BE2C (cell line): ENCODE measurements around the gene PACRG.

Source experiments
- DNase-seq: peaks from one replicate; pipeline ENCODE4 v3.0.0-alpha.2; 2020
- H3K27me3 ChIP-seq: fragments of 250-450 bp; sonication (Bioruptor Pico); 2 replicates; pipeline ENCODE4 v1.5.1; 2020; ENCODE audit warnings: mild to moderate bottlenecking
- H3K36me3 ChIP-seq: fragments of 250-450 bp; sonication (Bioruptor Pico); 2 replicates; pipeline ENCODE4 v1.5.1; 2020; ENCODE audit warnings: mild to moderate bottlenecking
- H3K4me1 ChIP-seq: fragments of 250-450 bp; sonication (Bioruptor Pico); 2 replicates; pipeline ENCODE4 v1.5.1; 2020
- H3K4me3 ChIP-seq: 2 replicates; pipeline ENCODE4 v1.5.1; 2011; ENCODE audit warnings: low read depth, low read length
- H3K9me3 ChIP-seq: fragments of 250-450 bp; sonication (Bioruptor Pico); 2 replicates; pipeline ENCODE4 v1.5.1; 2020
- TF ChIP-seq, protein P1 (sequence below): IDR thresholded peaks from 2 replicates; pipeline ENCODE4 v1.5.1; 2012; ENCODE audit warnings: mild to moderate bottlenecking, low read depth, low read length

PACRG gene

GRCh38 chr6:163077134-163077533, 349.4 kb downstream of the PACRG start:
- no peaks in the 10 kb centered on the region for H3K4me1 ChIP-seq
- H3K36me3 ChIP-seq: no peaks in the 10 kb centered on the region
- no peak overlapping the region for H3K4me3 ChIP-seq
- no peak for DNase-seq
- TF ChIP-seq, protein P1, sequence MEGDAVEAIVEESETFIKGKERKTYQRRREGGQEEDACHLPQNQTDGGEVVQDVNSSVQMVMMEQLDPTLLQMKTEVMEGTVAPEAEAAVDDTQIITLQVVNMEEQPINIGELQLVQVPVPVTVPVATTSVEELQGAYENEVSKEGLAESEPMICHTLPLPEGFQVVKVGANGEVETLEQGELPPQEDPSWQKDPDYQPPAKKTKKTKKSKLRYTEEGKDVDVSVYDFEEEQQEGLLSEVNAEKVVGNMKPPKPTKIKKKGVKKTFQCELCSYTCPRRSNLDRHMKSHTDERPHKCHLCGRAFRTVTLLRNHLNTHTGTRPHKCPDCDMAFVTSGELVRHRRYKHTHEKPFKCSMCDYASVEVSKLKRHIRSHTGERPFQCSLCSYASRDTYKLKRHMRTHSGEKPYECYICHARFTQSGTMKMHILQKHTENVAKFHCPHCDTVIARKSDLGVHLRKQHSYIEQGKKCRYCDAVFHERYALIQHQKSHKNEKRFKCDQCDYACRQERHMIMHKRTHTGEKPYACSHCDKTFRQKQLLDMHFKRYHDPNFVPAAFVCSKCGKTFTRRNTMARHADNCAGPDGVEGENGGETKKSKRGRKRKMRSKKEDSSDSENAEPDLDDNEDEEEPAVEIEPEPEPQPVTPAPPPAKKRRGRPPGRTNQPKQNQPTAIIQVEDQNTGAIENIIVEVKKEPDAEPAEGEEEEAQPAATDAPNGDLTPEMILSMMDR: no peak
- no peaks in the 10 kb centered on the region for H3K9me3 ChIP-seq
- H3K27me3 ChIP-seq: no peaks in the 10 kb centered on the region

DNA sequence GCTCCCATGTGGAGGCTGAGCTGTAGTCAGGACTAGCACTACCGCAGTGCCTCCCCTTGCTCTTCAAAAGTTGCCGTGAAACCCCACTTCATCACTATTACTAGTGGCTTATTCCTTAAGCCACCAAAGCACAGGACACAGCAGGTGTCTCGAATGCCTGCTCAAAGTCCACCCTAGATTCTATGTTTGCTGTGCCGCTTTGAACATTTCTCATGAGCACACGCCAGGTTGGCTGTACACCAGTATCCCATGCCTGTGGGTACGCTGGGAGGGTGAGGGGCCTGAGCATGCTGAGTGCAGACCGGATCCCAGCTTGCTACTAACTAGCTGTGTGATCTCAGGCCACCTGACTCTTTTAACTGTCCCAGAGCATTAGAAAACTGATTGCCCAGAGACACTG, 350.9 kb downstream of the PACRG start:
- Histone ChIP-seq H3K4me3 (no peak overlapping the region), H3K9me3 (no peaks in the 10 kb centered on the region), H3K27me3 (no peaks in the 10 kb centered on the region), H3K4me1 (no peaks in the 10 kb centered on the region), H3K36me3 (no peaks in the 10 kb centered on the region)
- DNase-seq: no peak
- TF ChIP-seq, protein P1: no peak

DNA sequence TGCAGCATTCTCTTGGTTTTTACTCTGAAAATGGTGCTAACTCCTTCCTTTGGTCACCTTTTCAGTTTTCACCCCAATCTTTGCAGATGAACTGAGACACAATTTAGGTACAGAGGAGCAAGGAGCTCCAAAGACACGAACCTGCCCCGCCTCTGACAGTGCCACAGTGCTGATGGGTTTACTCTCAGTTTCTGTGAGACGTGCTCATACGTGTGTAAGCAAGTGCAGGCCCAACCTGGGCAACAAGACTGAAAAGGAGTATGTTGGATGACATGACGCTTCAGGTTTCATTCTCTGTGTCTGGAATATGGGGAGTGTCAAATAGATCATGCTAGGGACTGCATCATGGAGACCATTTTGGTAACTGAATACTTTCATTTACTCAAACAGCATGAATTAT, 352.5 kb downstream of the PACRG start:
- Histone ChIP-seq H3K36me3 (no peaks in the 10 kb centered on the region), H3K4me1 (no peaks in the 10 kb centered on the region), H3K27me3 (no peaks in the 10 kb centered on the region), H3K4me3 (no peak overlapping the region), H3K9me3 (no peaks in the 10 kb centered on the region)
- TF ChIP-seq, protein P1: no peak
- no peak for DNase-seq

GRCh38 chr6:163083141-163083540, 355.4 kb downstream of the PACRG start:
- Histone ChIP-seq H3K4me1 (no peaks in the 10 kb centered on the region), H3K4me3 (no peak overlapping the region), H3K27me3 (no peaks in the 10 kb centered on the region), H3K36me3 (no peaks in the 10 kb centered on the region), H3K9me3 (no peaks in the 10 kb centered on the region)
- TF ChIP-seq, protein P1: no peak
- DNase-seq: no peak

DNA sequence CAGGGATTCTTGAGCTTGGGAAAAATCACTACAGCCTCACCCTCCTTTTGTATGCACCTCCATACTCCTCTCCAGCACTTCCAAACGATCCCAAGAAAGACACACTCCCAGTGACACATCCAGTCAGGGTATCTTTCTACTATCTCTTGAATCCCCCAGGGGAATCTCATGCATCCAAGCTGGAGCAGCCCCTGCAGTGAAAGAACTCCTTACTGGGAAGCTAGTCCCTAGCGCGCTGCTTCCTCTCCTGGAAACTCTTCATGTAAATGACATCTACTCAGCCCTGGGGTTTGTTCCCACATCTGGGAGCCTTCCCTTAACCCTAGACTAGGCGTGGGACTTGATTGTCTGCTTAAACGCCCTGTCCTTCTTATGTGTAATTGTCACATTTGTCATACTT, 357.7 kb downstream of the PACRG start:
- Histone ChIP-seq H3K4me3 (no peak overlapping the region), H3K9me3 (no peaks in the 10 kb centered on the region), H3K27me3 (no peaks in the 10 kb centered on the region), H3K36me3 (no peaks in the 10 kb centered on the region), H3K4me1 (no peaks in the 10 kb centered on the region)
- TF ChIP-seq, protein P1: no peak
- DNase-seq: no peak

- Histone ChIP-seq H3K9me3 (no peaks in the 10 kb centered on the region), H3K4me3 (no peak overlapping the region), H3K36me3 (no peaks in the 10 kb centered on the region), H3K4me1 (no peaks in the 10 kb centered on the region), H3K27me3 (no peaks in the 10 kb centered on the region)
- no peak for DNase-seq
- TF ChIP-seq, protein P1: no peak
Observed at GRCh38 chr6:163085861-163086623, 358.3 kb downstream of the PACRG start.
